Liver (tissue), 3 donors: ENCODE results near the gene FMN1.

Source experiments
- CTCF ChIP-seq: fragments of 150-350 bp; IDR thresholded peaks from 2 replicates; pipeline ENCODE4 v1.5.1; 2017; ENCODE audit warnings: improper control_type of control experiment, low read depth, low read length; ENCODE audit not compliant: missing input control
- EGR1 ChIP-seq, 2 donors: IDR thresholded peaks; 2 replicates each; pipeline ENCODE4 v1.6.1; 2016 to 2018; ENCODE audit warnings: antibody characterized with exemption in 2 of 2, low read depth in 2 of 2
- GABPA ChIP-seq, 2 donors: IDR thresholded peaks in 1 of 2; conservative IDR thresholded peaks in 1 of 2; 2 replicates each; pipeline ENCODE4 v1.6.1; 2016; ENCODE audit warnings: antibody characterized with exemption in 2 of 2, mild to moderate bottlenecking in 1 of 2, moderate library complexity in 1 of 2
- HNF4A ChIP-seq, 2 donors: conservative IDR thresholded peaks; 2 replicates each; pipeline ENCODE4 v1.6.1; 2016; ENCODE audit warnings: antibody characterized with exemption in 2 of 2, mild to moderate bottlenecking in 2 of 2
- NR2F2 ChIP-seq: IDR thresholded peaks from 2 replicates; pipeline ENCODE4 v1.6.1; 2016; ENCODE audit warnings: antibody characterized with exemption
- RAD21 ChIP-seq, 2 donors: IDR thresholded peaks; 2 replicates each; pipeline ENCODE4 v1.6.1; 2016; ENCODE audit warnings: antibody characterized with exemption in 2 of 2, mild to moderate bottlenecking in 2 of 2
- REST ChIP-seq: IDR thresholded peaks from 2 replicates; pipeline ENCODE4 v1.6.1; 2016; ENCODE audit warnings: antibody characterized with exemption, mild to moderate bottlenecking
- RXRA ChIP-seq, 2 donors: IDR thresholded peaks; 2 replicates each; pipeline ENCODE4 v1.6.1; 2017 to 2018; ENCODE audit warnings: antibody characterized with exemption in 2 of 2, mild to moderate bottlenecking in 1 of 2
- TAF1 ChIP-seq: conservative IDR thresholded peaks from 2 replicates; pipeline ENCODE4 v1.6.1; 2016; ENCODE audit warnings: antibody characterized with exemption, mild to moderate bottlenecking
- YY1 ChIP-seq: IDR thresholded peaks from 2 replicates; pipeline ENCODE4 v1.6.1; 2016; ENCODE audit warnings: antibody characterized with exemption, mild to moderate bottlenecking
- donor health status: healthy.
- donor health status: healthy.

GRCh38 chr15:32919749-32920414 lies 274.6 kb downstream of the FMN1 start:
- TF ChIP-seq RAD21 (IDR thresholded peaks at IDR 0.05) (no peak), CTCF (no peak), HNF4A (conservative IDR thresholded peaks at IDR 0.05) (no peak), REST (no peak), RXRA (IDR thresholded peaks at IDR 0.05) (no peak), GABPA (IDR thresholded peaks at IDR 0.05 in 1 of 2, conservative IDR thresholded peaks at IDR 0.05 in 1 of 2) (no peak), NR2F2 (no peak), YY1 (no peak), EGR1 (IDR thresholded peaks at IDR 0.05; ENCODE audit: low read depth in 2 of 2) (no peak), TAF1 (no peak)
